Cardiac muscle cell (in vitro differentiated cells and primary cell): ENCODE measurements around the gene ATP4B. TPM values are rescaled to one million over a fixed set of nuclear protein-coding genes. Genes with fewer than 3 reads are reported as not detected.

Experiments
- DNase-seq, 2 donors: peaks; one replicate each; pipeline versions ENCODE4 v3.0.0 to v3.0.0-alpha.2; 2010 to 2017; ENCODE audit warnings: low read depth in 1 of 2, low spot score in 1 of 2
- H3K27ac ChIP-seq: fragments of 200-600 bp; sonication (generic); 2 replicates; pipeline ENCODE4 v1.5.1; 2016
- H3K27me3 ChIP-seq: fragments of 200-600 bp; sonication (generic); 2 replicates; pipeline ENCODE4 v1.6.0; 2016; ENCODE audit warnings: control low read depth
- H3K36me3 ChIP-seq: fragments of 200-600 bp; sonication (generic); 2 replicates; pipeline ENCODE4 v1.5.1; 2016; ENCODE audit warnings: control low read depth
- H3K4me1 ChIP-seq: fragments of 200-600 bp; sonication (generic); 2 replicates; pipeline ENCODE4 v1.8.1; 2017; ENCODE audit warnings: low read depth, mild to moderate bottlenecking, mixed run types
- H3K4me3 ChIP-seq: fragments of 200-600 bp; sonication (generic); 2 replicates; pipeline ENCODE4 v1.5.1; 2016; ENCODE audit warnings: mild to moderate bottlenecking
- H3K9me3 ChIP-seq: fragments of 200-600 bp; sonication (generic); 2 replicates; pipeline ENCODE4 v1.5.1; 2017; ENCODE audit warnings: low read depth, mild to moderate bottlenecking, control low read depth
- CTCF ChIP-seq: IDR thresholded peaks from 2 replicates; pipeline ENCODE4 v1.5.1; 2012; ENCODE audit warnings: low read depth, mild to moderate bottlenecking, low read length
- polyA plus RNA-seq: library from polyadenylated mRNA; unstranded; fragments of >200 nt; fragmentation: Nextera tagmentation; extraction: Ambion mirVana; gene quantifications from 2 replicates; pipeline ENCODE4 v1.2.1, GENCODE V29; 2016
- total RNA-seq: library from RNA; depleted of rRNA; stranded (reverse); fragments of >200 nt; gene quantifications from 2 replicates; pipeline ENCODE4 v1.2.3, GENCODE V29; 2016

The ATP4B gene
- total and polyA plus RNA-seq, 2 experiments from 2014 or later, result 0.29 TPM; not detected in 1

GRCh38 chr13:113634279-113635047 lies 23.5 kb downstream of the ATP4B start:
- Histone ChIP-seq H3K4me1 (no peaks in the 10 kb centered on the region), H3K27me3 (no peaks in the 10 kb centered on the region), H3K27ac (no peak overlapping the region), H3K9me3 (no peaks in the 10 kb centered on the region), H3K4me3 (no peak overlapping the region), H3K36me3 (peaks cover 38% of the 10 kb centered on the region)
- DNase-seq, result no peak
- no peak for TF ChIP-seq CTCF

GRCh38 chr13:113633485-113633873 lies 24.5 kb downstream of the ATP4B start:
- DNase-seq, result no peak
- Histone ChIP-seq H3K27ac (no peak overlapping the region), H3K36me3 (peaks cover 36% of the 10 kb centered on the region), H3K9me3 (no peaks in the 10 kb centered on the region), H3K4me3 (no peak overlapping the region), H3K4me1 (no peaks in the 10 kb centered on the region), H3K27me3 (no peaks in the 10 kb centered on the region)
- no peak for TF ChIP-seq CTCF

DNA sequence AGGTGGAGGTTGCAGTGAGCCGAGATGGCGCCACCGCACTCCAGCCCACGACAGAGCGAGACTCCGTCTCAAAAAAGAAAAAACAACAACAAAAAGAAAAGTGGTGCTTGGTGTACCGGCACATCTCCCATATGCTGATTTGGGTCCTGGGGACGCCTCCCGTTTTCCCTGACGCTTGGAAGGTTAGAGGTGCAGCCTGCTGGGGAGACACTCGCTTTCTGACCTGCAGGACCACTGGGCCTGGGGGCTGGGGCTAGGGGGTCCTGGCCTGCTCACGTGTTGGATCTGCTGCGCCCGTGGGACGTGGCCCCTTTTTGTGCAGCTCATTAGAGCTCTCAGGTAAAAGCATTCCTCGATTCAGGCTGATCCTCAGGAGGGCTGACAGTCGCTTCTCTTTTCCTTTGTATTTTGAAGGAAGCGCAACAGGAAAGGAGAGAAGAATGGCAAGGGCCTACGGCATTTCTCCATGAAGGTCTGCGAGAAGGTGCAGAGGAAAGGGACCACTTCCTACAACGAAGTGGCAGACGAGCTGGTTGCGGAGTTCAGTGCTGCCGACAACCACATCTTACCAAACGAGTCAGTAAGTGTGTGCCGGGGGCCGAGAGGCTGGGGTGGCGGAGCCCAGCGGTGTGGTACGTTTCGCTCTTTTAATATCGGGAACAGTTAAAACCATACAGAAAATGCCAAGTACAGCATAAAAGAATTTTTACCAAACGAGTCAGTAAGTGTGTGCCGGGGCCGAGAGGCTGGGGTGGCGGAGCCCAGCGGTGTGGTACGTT lies 25.1 kb downstream of the ATP4B start:
- DNase-seq, result no peak
- Histone ChIP-seq H3K27me3 (no peaks in the 10 kb centered on the region), H3K4me3 (no peak overlapping the region), H3K9me3 (no peaks in the 10 kb centered on the region), H3K4me1 (no peaks in the 10 kb centered on the region), H3K36me3 (peaks cover 31% of the 10 kb centered on the region), H3K27ac (no peak overlapping the region)
- TF ChIP-seq CTCF, result no peak

DNA sequence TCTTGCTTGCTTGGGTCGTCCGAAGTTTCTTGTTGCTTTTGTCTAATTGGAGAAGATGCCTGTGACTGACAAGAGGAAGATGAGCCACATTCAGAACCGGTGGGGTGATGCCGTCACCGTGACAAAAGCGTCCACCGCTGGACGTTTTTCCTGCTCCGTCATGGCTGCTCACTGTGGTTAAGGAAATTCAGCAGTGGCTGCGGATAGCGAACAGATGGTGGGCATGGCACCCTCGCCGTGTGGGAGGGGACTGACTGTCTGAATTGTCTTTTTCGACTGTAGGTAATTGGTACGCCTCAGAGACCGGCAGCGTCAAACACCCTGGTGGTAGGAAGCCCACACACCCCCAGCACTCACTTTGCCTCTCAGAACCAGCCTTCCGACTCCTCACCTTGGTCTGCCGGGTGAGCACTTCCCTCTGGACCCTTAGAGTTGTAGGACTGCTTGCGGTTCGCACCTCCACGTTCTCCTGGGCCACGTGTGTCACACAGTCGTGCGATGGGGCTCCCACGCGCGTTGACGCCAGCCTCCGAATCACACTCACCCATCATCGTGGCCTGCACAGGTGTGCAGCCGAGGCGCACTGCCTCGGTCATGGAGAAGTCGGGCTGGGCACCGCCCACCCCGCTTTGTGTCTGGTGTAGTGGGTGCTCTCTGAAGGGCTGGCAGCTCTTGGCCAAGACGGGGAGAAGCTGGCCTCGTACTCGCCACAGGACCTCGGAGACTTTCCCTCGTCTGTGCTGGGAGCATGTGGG lies 26.5 kb downstream of the ATP4B start:
- no peaks in the 10 kb centered on the region for H3K27me3 ChIP-seq
- H3K36me3 ChIP-seq, result peaks cover 17% of the 10 kb centered on the region
- no peak for TF ChIP-seq CTCF
- H3K4me3 ChIP-seq, result no peak overlapping the region
- DNase-seq, result no peak
- H3K27ac ChIP-seq, result no peak overlapping the region
- H3K9me3 ChIP-seq, result no peaks in the 10 kb centered on the region
- no peaks in the 10 kb centered on the region for H3K4me1 ChIP-seq

DNA sequence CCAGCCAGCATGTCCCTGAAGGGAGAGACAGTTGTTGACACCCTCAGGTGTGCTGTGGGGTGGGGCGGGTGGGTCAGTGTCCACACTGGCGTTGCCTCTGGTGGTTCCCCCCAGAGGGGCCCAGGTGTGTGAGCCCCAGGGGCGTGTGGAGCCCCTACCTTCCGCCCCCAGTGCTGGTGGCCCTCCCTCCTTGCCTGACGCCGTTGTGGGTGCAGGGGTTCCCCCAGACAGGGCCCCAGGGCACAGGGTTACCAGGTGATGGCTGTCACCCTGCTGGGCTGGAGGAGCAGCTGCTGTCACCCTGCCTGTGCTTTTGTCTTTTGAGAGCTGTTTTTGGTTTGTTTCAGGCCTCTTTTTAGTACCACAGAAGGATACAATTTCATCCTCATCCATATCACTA lies 27.2 kb downstream of the ATP4B start:
- Histone ChIP-seq H3K4me1 (no peaks in the 10 kb centered on the region), H3K4me3 (no peak overlapping the region), H3K9me3 (no peaks in the 10 kb centered on the region), H3K36me3 (peaks cover 10% of the 10 kb centered on the region), H3K27ac (no peak overlapping the region), H3K27me3 (no peaks in the 10 kb centered on the region)
- DNase-seq, result no peak
- no peak for TF ChIP-seq CTCF
